ENCODE results near the gene BIRC7. TPM values are rescaled to one million over a fixed set of nuclear protein-coding genes. Genes with fewer than 3 reads are reported as not detected.

Gene BIRC7
- total RNA-seq, 5 donors from 2014 or later (not counting 1 experiment from before 2014, with no cell fraction given): not detected

GRCh38 chr20:63254232-63254605 lies 18.5 kb downstream of the BIRC7 start, which contains the start of gene NKAIN4:
TSS of gene NKAIN4 (minus strand) at chr20:63254463. CDS start at chr20:63254450, 13 bp downstream.
- Histone ChIP-seq H3K9me3 (no peaks in the 10 kb centered on the region), H3K27me3 (replicated peaks in 1 of 2; ENCODE audit: control insufficient read depth in 2 of 2, extremely low read depth in 1 of 2, insufficient read depth in 2 of 2, low read length in 1 of 2) (peaks cover 6 to 74% of the 10 kb centered on the region in 2 experiments), H3K4me3 (ENCODE audit: control insufficient read depth in 1 of 2, extremely low read depth in 1 of 2, low read length in 1 of 2) (no peak within 1 kb of the TSS), H3K27ac (ENCODE audit: low read length) (no peak within 1 kb of the TSS), H3K36me3 (ENCODE audit: control insufficient read depth in 2 of 2, extremely low read depth in 1 of 2, insufficient read depth in 1 of 2, low read length in 1 of 2) (no peaks in the 10 kb centered on the region), H3K4me1 (ENCODE audit: control insufficient read depth in 1 of 2, extremely low read depth in 1 of 2, insufficient read depth in 2 of 2, low read length in 2 of 2) (peaks cover 0 to 10% of the 10 kb centered on the region in 2 experiments)
- H3K36me3 Mint-ChIP-seq: no peaks in the 10 kb centered on the region
- ATAC-seq (replicated peaks in 1 of 4) (no peak), DNase-seq (no peak)
- 5% methylated on average over 30 of the region's 46 CpGs for WGBS (ENCODE audit: insufficient coverage)
- peaks cover 49 to 67% of the 10 kb centered on the region in 2 donors for H3K27me3 Mint-ChIP-seq
- ChIA-PET POLR2A (no interaction called here), CTCF (no interaction called here)
- H3K9me3 Mint-ChIP-seq: no peaks in the 10 kb centered on the region
- H3K27ac Mint-ChIP-seq: peak within 1 kb of the TSS in 1 of 2 donors; percentile 70
- peaks cover 7 to 11% (median 8%) of the 10 kb centered on the region in 3 donors for H3K4me1 Mint-ChIP-seq
- H3K4me3 Mint-ChIP-seq: peak within 1 kb of the TSS in 2 of 3 donors; percentile 58 to 59

DNA sequence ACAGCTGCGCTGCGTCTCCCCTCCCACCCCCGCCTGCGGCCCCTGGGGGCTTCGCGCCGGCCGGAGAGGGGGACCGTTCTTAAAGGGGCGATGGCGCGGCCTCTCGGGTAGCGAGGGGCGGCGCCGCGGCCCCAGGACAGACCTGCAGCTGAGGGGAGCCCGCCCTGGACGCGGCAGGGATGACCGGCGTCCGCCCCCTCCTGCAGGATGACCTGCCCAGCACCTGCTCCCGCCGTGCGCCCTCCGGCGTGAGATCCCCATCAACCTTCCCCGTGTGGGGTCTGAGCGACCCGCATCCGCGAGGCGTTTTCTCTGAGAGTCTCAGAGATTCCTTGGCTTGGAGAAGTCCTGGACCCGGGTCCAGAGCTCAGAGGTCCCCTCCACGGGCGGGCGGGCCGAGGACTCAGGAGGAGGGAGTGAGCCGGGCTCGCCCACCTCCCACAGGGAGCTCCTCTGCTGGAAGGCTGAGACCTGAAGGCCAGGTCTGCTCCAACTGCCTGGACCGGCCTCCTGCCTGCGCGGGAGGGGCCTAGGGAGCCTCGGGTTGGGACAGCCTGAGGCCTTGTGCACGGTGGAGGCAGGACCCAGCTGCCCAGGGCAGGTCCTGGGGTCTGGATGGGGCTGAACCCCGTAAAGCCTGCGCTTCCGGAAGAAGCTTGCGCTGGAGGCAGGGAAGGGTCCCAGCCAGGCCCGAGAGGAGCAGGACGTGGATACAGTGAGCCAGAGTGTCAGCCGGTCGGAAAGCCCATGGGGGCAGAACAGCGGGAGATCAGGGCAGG lies 19.1 kb downstream of the BIRC7 start:
- no peaks in the 10 kb centered on the region for H3K36me3 ChIP-seq (ENCODE audit: control insufficient read depth in 2 of 2, extremely low read depth in 1 of 2, insufficient read depth in 1 of 2, low read length in 1 of 2)
- ChIA-PET POLR2A (no interaction called here), CTCF (no interaction called here)
- no peaks in the 10 kb centered on the region for H3K9me3 ChIP-seq
- Mint-ChIP-seq H3K4me1 (peaks cover 7 to 11% (median 8%) of the 10 kb centered on the region in 3 donors), H3K36me3 (no peaks in the 10 kb centered on the region), H3K27ac (no peak overlapping the region), H3K4me3 (peak overlapping the region in 2 of 3 donors; percentile 58 to 59), H3K9me3 (no peaks in the 10 kb centered on the region), H3K27me3 (peaks cover 52 to 63% of the 10 kb centered on the region in 2 donors)
- H3K27me3 ChIP-seq (replicated peaks in 1 of 2; ENCODE audit: control insufficient read depth in 2 of 2, extremely low read depth in 1 of 2, insufficient read depth in 2 of 2, low read length in 1 of 2): peaks cover 6 to 74% of the 10 kb centered on the region in 2 experiments
- H3K4me3 ChIP-seq (ENCODE audit: control insufficient read depth in 1 of 2, extremely low read depth in 1 of 2, low read length in 1 of 2): no peak overlapping the region
- ATAC-seq (replicated peaks in 1 of 4): no peak
- DNase-seq: no peak
- 8% methylated on average over 55 of the region's 56 CpGs for WGBS (ENCODE audit: insufficient coverage)
- peaks cover 0 to 10% of the 10 kb centered on the region in 2 experiments for H3K4me1 ChIP-seq (ENCODE audit: control insufficient read depth in 1 of 2, extremely low read depth in 1 of 2, insufficient read depth in 2 of 2, low read length in 2 of 2)
- H3K27ac ChIP-seq (ENCODE audit: low read length): no peak overlapping the region

DNA sequence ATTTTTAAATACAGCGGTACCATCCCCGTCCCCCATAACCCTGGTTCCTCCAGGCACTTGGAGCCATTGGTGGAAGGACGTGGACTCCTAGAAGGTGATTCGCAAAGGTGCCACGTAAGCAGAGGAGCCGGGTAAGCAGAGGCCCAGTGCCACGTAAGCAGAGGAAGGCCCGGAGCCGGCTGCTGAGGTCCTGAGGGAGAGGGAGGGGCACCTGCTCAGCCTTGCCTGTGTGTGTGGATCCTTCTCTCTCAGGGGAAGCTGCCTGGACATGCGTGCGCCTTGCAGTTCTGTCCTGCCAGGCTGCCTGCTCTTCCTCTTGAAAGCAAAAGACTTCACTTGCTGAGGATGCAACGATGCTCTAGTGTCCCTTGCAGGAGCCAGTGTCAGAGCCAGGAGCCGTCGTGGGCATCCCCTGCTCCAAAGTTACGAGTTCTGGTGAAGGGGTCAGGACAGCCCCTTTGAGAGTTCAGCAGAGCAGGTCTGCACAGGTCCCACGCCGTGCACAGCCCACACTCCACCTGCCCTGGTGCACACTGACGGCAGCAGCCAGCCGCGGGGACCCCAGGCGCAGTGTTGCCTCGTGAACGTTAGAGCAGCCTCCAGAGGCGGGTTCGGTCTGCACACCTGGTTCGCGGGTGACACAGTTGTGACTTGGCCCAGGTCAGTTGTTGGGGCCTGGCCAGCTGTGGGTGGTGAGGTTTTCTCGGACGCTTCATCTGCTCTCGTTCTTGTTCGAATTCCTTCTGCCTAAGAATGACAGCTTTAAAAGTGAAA lies 20.4 kb downstream of the BIRC7 start:
- ChIA-PET POLR2A (no interaction called here), CTCF (no interaction called here)
- Histone ChIP-seq H3K4me1 (ENCODE audit: control insufficient read depth in 1 of 2, extremely low read depth in 1 of 2, insufficient read depth in 2 of 2, low read length in 2 of 2) (peaks cover 0 to 10% of the 10 kb centered on the region in 2 experiments), H3K4me3 (ENCODE audit: control insufficient read depth in 1 of 2, extremely low read depth in 1 of 2, low read length in 1 of 2) (no peak overlapping the region), H3K36me3 (ENCODE audit: control insufficient read depth in 2 of 2, extremely low read depth in 1 of 2, insufficient read depth in 1 of 2, low read length in 1 of 2) (no peaks in the 10 kb centered on the region), H3K27me3 (replicated peaks in 1 of 2; ENCODE audit: control insufficient read depth in 2 of 2, extremely low read depth in 1 of 2, insufficient read depth in 2 of 2, low read length in 1 of 2) (peaks cover 6 to 78% of the 10 kb centered on the region in 2 experiments), H3K27ac (ENCODE audit: low read length) (no peak overlapping the region), H3K9me3 (no peaks in the 10 kb centered on the region)
- DNase-seq: no peak
- Mint-ChIP-seq H3K27ac (no peak overlapping the region), H3K4me3 (no peak overlapping the region), H3K4me1 (peaks cover 7 to 11% (median 8%) of the 10 kb centered on the region in 3 donors), H3K36me3 (no peaks in the 10 kb centered on the region), H3K27me3 (peaks cover 45 to 62% of the 10 kb centered on the region in 2 donors), H3K9me3 (no peaks in the 10 kb centered on the region)
- WGBS (ENCODE audit: insufficient coverage): 46% methylated on average over 22 of the region's 31 CpGs
- no peak for ATAC-seq (replicated peaks in 1 of 4)

DNA sequence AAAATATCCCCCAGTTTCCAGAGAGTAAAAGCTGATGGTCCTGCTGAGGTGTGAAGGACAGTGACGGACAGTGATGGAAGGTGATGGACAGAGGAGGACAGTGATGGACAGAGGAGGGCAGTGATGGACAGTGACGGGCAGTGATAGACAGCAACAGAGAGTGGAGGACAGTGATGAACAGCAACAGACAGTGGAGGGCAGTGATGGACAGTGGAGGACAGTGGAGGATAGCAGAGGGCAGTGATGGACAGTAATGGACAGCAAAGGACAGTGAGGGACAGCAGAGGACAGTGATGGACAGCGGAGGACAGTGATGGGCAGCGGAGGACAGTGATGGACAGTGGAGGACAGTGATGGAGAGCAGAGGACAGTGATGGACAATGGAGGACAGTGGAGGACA lies 21.2 kb downstream of the BIRC7 start:
- H3K36me3 ChIP-seq (ENCODE audit: control insufficient read depth in 2 of 2, extremely low read depth in 1 of 2, insufficient read depth in 1 of 2, low read length in 1 of 2): no peaks in the 10 kb centered on the region
- H3K9me3 ChIP-seq: no peaks in the 10 kb centered on the region
- no peak for ATAC-seq (replicated peaks in 1 of 4)
- WGBS (ENCODE audit: insufficient coverage): 85% methylated on average over 4 of the region's 4 CpGs
- Mint-ChIP-seq H3K36me3 (no peaks in the 10 kb centered on the region), H3K4me1 (peaks cover 7 to 14% (median 8%) of the 10 kb centered on the region in 3 donors), H3K27ac (no peak overlapping the region), H3K9me3 (no peaks in the 10 kb centered on the region), H3K27me3 (peaks cover 39 to 63% of the 10 kb centered on the region in 2 donors), H3K4me3 (no peak overlapping the region)
- no peak for DNase-seq
- ChIA-PET CTCF (no interaction called here), POLR2A (no interaction called here)
- H3K27me3 ChIP-seq (replicated peaks in 1 of 2; ENCODE audit: control insufficient read depth in 2 of 2, extremely low read depth in 1 of 2, insufficient read depth in 2 of 2, low read length in 1 of 2): peaks cover 9 to 83% of the 10 kb centered on the region in 2 experiments
- no peak overlapping the region for H3K27ac ChIP-seq (ENCODE audit: low read length)
- no peak overlapping the region for H3K4me3 ChIP-seq (ENCODE audit: control insufficient read depth in 1 of 2, extremely low read depth in 1 of 2, low read length in 1 of 2)
- peaks cover 0 to 13% of the 10 kb centered on the region in 2 experiments for H3K4me1 ChIP-seq (ENCODE audit: control insufficient read depth in 1 of 2, extremely low read depth in 1 of 2, insufficient read depth in 2 of 2, low read length in 2 of 2)

DNA sequence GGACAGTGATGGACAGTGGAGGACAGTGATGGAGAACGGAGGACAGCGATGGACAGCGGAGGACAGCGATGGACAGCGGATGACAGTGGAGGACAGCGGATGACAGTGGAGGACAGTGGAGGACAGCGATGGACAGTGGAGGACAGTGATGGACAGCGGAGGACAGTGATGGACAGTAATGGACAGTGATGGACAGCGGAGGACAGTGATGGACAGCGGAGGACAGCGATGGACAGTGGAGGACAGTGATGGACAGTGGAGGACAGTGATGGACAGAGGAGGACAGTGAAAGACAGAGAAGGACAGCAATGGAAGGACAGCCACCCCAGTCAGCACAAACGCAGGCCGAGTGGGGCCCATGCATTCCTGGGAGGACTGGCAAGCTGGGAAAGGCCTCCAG lies 21.9 kb downstream of the BIRC7 start:
- WGBS (ENCODE audit: insufficient coverage): 94% methylated on average over 9 of the region's 13 CpGs
- H3K27ac Mint-ChIP-seq: no peak overlapping the region
- Histone ChIP-seq H3K9me3 (no peaks in the 10 kb centered on the region), H3K4me3 (ENCODE audit: control insufficient read depth in 1 of 2, extremely low read depth in 1 of 2, low read length in 1 of 2) (no peak overlapping the region), H3K4me1 (ENCODE audit: control insufficient read depth in 1 of 2, extremely low read depth in 1 of 2, insufficient read depth in 2 of 2, low read length in 2 of 2) (peaks cover 0 to 18% of the 10 kb centered on the region in 2 experiments), H3K27me3 (replicated peaks in 1 of 2; ENCODE audit: control insufficient read depth in 2 of 2, extremely low read depth in 1 of 2, insufficient read depth in 2 of 2, low read length in 1 of 2) (peaks cover 9 to 83% of the 10 kb centered on the region in 2 experiments), H3K36me3 (ENCODE audit: control insufficient read depth in 2 of 2, extremely low read depth in 1 of 2, insufficient read depth in 1 of 2, low read length in 1 of 2) (no peaks in the 10 kb centered on the region), H3K27ac (ENCODE audit: low read length) (no peak overlapping the region)
- CTCF ChIA-PET: no interaction called here
- no peaks in the 10 kb centered on the region for H3K36me3 Mint-ChIP-seq
- no peak for DNase-seq
- no peaks in the 10 kb centered on the region for H3K9me3 Mint-ChIP-seq
- H3K27me3 Mint-ChIP-seq: peaks cover 32 to 57% of the 10 kb centered on the region in 2 donors
- ATAC-seq (replicated peaks in 1 of 4): no peak
- POLR2A ChIA-PET: no interaction called here
- peaks cover 8 to 16% (median 11%) of the 10 kb centered on the region in 3 donors for H3K4me1 Mint-ChIP-seq
- no peak overlapping the region for H3K4me3 Mint-ChIP-seq

DNA sequence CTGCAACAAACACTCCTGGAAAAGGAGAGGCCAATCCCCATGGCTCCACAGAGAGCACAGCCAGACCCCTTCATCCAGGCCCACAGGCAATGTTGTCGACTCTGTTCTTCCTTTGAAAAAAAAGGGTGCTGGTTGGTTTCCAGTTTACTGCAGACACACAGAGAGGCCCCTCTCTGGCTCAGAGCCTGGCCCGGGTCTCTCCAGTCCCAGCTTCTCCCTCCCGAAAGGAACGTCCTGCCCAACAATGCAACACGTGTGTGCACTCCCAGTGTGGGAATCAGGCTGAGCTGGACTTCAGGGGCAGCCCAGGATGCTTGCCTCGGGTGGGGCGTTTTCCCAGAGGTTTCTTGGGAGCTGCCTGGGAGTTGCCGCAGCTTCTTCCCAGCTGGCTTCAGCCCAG lies 23.1 kb downstream of the BIRC7 start:
- no peaks in the 10 kb centered on the region for H3K36me3 Mint-ChIP-seq
- WGBS (ENCODE audit: insufficient coverage): 57% methylated on average over 8 of the region's 8 CpGs
- H3K4me3 Mint-ChIP-seq: no peak overlapping the region
- Histone ChIP-seq H3K4me3 (ENCODE audit: control insufficient read depth in 1 of 2, extremely low read depth in 1 of 2, low read length in 1 of 2) (no peak overlapping the region), H3K9me3 (no peaks in the 10 kb centered on the region), H3K27me3 (replicated peaks in 1 of 2; ENCODE audit: control insufficient read depth in 2 of 2, extremely low read depth in 1 of 2, insufficient read depth in 2 of 2, low read length in 1 of 2) (peaks cover 9 to 80% of the 10 kb centered on the region in 2 experiments), H3K36me3 (ENCODE audit: control insufficient read depth in 2 of 2, extremely low read depth in 1 of 2, insufficient read depth in 1 of 2, low read length in 1 of 2) (no peaks in the 10 kb centered on the region), H3K27ac (ENCODE audit: low read length) (no peak overlapping the region), H3K4me1 (ENCODE audit: control insufficient read depth in 1 of 2, extremely low read depth in 1 of 2, insufficient read depth in 2 of 2, low read length in 2 of 2) (peaks cover 0 to 8% of the 10 kb centered on the region in 2 experiments)
- H3K4me1 Mint-ChIP-seq: peaks cover 4 to 10% (median 5%) of the 10 kb centered on the region in 3 donors
- ChIA-PET CTCF (no interaction called here), POLR2A (no interaction called here)
- H3K27ac Mint-ChIP-seq: no peak overlapping the region
- no peaks in the 10 kb centered on the region for H3K9me3 Mint-ChIP-seq
- DNase-seq (no peak), ATAC-seq (replicated peaks in 1 of 4) (no peak)
- H3K27me3 Mint-ChIP-seq: peaks cover 31 to 54% of the 10 kb centered on the region in 2 donors
